ENCODE measurements around the gene PDE3A.
"Not testable (repeated sequence)": the region's sequence is repeated elsewhere in the genome, so short reads cannot be mapped to it uniquely, and the experiment has no call there.

PDE3A gene

GRCh38 chr12:20375560-20375959, 7.2 kb downstream of the PDE3A start:
- DNase-seq, result no peak

GRCh38 chr12:20376984-20377383, 8.6 kb downstream of the PDE3A start:
- no peak for DNase-seq

GRCh38 chr12:20377750-20378149, 9.4 kb downstream of the PDE3A start:
- no peak for DNase-seq

- no peak for DNase-seq
Measured at GRCh38 chr12:20382117-20382516, 13.8 kb downstream of the PDE3A start.

- no peak for DNase-seq
Measured at GRCh38 chr12:20383612-20384011, 15.3 kb downstream of the PDE3A start.

GRCh38 chr12:20384836-20385235, 16.5 kb downstream of the PDE3A start:
- DNase-seq, result not testable (repeated sequence)

- no peak for DNase-seq
Measured at GRCh38 chr12:20390846-20391245, 22.5 kb downstream of the PDE3A start.

- DNase-seq, result no peak
Measured at GRCh38 chr12:20392339-20392738, 24.0 kb downstream of the PDE3A start.

- DNase-seq, result no peak
Measured at GRCh38 chr12:20393707-20394106, 25.4 kb downstream of the PDE3A start.

- DNase-seq, result no peak
Measured at GRCh38 chr12:20395791-20396550, 27.6 kb downstream of the PDE3A start.

GRCh38 chr12:20398686-20399085, 30.3 kb downstream of the PDE3A start:
- DNase-seq, result no peak

- DNase-seq, result no peak
Measured at GRCh38 chr12:20400003-20400402, 31.7 kb downstream of the PDE3A start.

GRCh38 chr12:20403230-20403629, 34.9 kb downstream of the PDE3A start:
- no peak for DNase-seq

GRCh38 chr12:20404576-20405346, 36.4 kb downstream of the PDE3A start:
- no peak for DNase-seq

- DNase-seq, result no peak
Measured at GRCh38 chr12:20409607-20410377, 41.5 kb downstream of the PDE3A start.

- DNase-seq, result no peak
Measured at GRCh38 chr12:20410734-20411133, 42.4 kb downstream of the PDE3A start.

GRCh38 chr12:20411345-20411744, 43.0 kb downstream of the PDE3A start:
- no peak for DNase-seq

- no peak for DNase-seq
Measured at GRCh38 chr12:20415028-20415427, 46.7 kb downstream of the PDE3A start.

- DNase-seq, result no peak
Measured at GRCh38 chr12:20415641-20416040, 47.3 kb downstream of the PDE3A start.

- no peak for DNase-seq
Measured at GRCh38 chr12:20420557-20420956, 52.2 kb downstream of the PDE3A start.

GRCh38 chr12:20421421-20421820, 53.1 kb downstream of the PDE3A start:
- no peak for DNase-seq

GRCh38 chr12:20423557-20423956, 55.2 kb downstream of the PDE3A start:
- DNase-seq, result no peak

GRCh38 chr12:20424841-20425240, 56.5 kb downstream of the PDE3A start:
- no peak for DNase-seq

- no peak for DNase-seq
Measured at GRCh38 chr12:20426191-20426590, 57.9 kb downstream of the PDE3A start.
